Kidney capillary endothelial cell (primary cell): Measurements from ENCODE around the gene ACBD6.

Experiments
- DNase-seq: peaks from one replicate; pipeline ENCODE4 v3.0.0-alpha.2; 2018; ENCODE audit warnings: low spot score

The ACBD6 gene

GRCh38 chr1:180269645-180270529, 232.5 kb downstream of the ACBD6 start:
- DNase-seq, result no peak

GRCh38 chr1:180268556-180269075, 233.8 kb downstream of the ACBD6 start:
- DNase-seq, result no peak

GRCh38 chr1:180267761-180268555, 234.4 kb downstream of the ACBD6 start:
- DNase-seq, result no peak

- DNase-seq, result no peak
These were observed 235.2 kb downstream of the ACBD6 start for GRCh38 chr1:180267211-180267561.

GRCh38 chr1:180266275-180267210, 235.8 kb downstream of the ACBD6 start:
- no peak for DNase-seq

- DNase-seq, result no peak
These were observed 236.5 kb downstream of the ACBD6 start for GRCh38 chr1:180265871-180266270.

- DNase-seq, result no peak
These were observed 237.2 kb downstream of the ACBD6 start for GRCh38 chr1:180265201-180265600.

GRCh38 chr1:180264595-180264994, 237.8 kb downstream of the ACBD6 start:
- DNase-seq, result no peak

- no peak for DNase-seq
These were observed 239.5 kb downstream of the ACBD6 start for GRCh38 chr1:180262628-180263488.

- no peak for DNase-seq
These were observed 240.7 kb downstream of the ACBD6 start for GRCh38 chr1:180261524-180262155.

- DNase-seq, result no peak
These were observed 241.3 kb downstream of the ACBD6 start for GRCh38 chr1:180261030-180261429.

- DNase-seq, result no peak
These were observed 241.8 kb downstream of the ACBD6 start for GRCh38 chr1:180260541-180260940.

- no peak for DNase-seq
These were observed 242.7 kb downstream of the ACBD6 start for GRCh38 chr1:180259431-180260338.

- no peak for DNase-seq
These were observed 243.4 kb downstream of the ACBD6 start for GRCh38 chr1:180258935-180259334.

GRCh38 chr1:180258290-180258689, 244.1 kb downstream of the ACBD6 start:
- no peak for DNase-seq

- no peak for DNase-seq
These were observed 244.9 kb downstream of the ACBD6 start for GRCh38 chr1:180257486-180257885.

GRCh38 chr1:180257028-180257386, 245.4 kb downstream of the ACBD6 start:
- DNase-seq, result no peak

GRCh38 chr1:180256341-180257027, 245.9 kb downstream of the ACBD6 start:
- no peak for DNase-seq
